ENCODE measurements around the gene BEX3.

Gene BEX3

GRCh38 chrX:103361798-103362197 lies 14.5 kb upstream of the BEX3 start:
- no peak for DNase-seq (ENCODE audit: extremely low read depth, low read depth)

GRCh38 chrX:103362474-103362873 lies 13.9 kb upstream of the BEX3 start:
- no peak for DNase-seq (ENCODE audit: extremely low read depth, low read depth)
- TF ChIP-seq CTCF (IDR thresholded peaks at IDR 0.05; ENCODE audit: low read depth, low read length): no peak

More at GRCh38 chrX:103361798-103362197, 14.5 kb upstream of the BEX3 start:
- no peak for TF ChIP-seq CTCF (IDR thresholded peaks at IDR 0.05; ENCODE audit: low read depth, low read length)

GRCh38 chrX:103363046-103363445 lies 13.3 kb upstream of the BEX3 start:
- no peak for DNase-seq (ENCODE audit: extremely low read depth, low read depth)
- no peak for TF ChIP-seq CTCF (IDR thresholded peaks at IDR 0.05; ENCODE audit: low read depth, low read length)

GRCh38 chrX:103367502-103367901 lies 8.8 kb upstream of the BEX3 start:
- DNase-seq (ENCODE audit: extremely low read depth, low read depth): no peak
- TF ChIP-seq CTCF (IDR thresholded peaks at IDR 0.05; ENCODE audit: low read depth, low read length): no peak

- no peak for DNase-seq (ENCODE audit: extremely low read depth, low read depth)
- TF ChIP-seq CTCF (IDR thresholded peaks at IDR 0.05; ENCODE audit: low read depth, low read length): no peak
Measured at GRCh38 chrX:103369479-103369878, 6.9 kb upstream of the BEX3 start.

GRCh38 chrX:103372886-103373285 lies 3.5 kb upstream of the BEX3 start:
- no peak for DNase-seq (ENCODE audit: extremely low read depth, low read depth)
- TF ChIP-seq CTCF (IDR thresholded peaks at IDR 0.05; ENCODE audit: low read depth, low read length): no peak

GRCh38 chrX:103373581-103373980 lies 2.8 kb upstream of the BEX3 start:
- no peak for DNase-seq (ENCODE audit: extremely low read depth, low read depth)
- TF ChIP-seq CTCF (IDR thresholded peaks at IDR 0.05; ENCODE audit: low read depth, low read length): no peak
